MCF 10A (cell line): ENCODE data around the gene GLYATL1B. TPM values are rescaled to one million over a fixed set of nuclear protein-coding genes. Genes with fewer than 3 reads are reported as not detected.
"Not testable (repeated sequence)": the region's sequence is repeated elsewhere in the genome, so short reads cannot be mapped to it uniquely, and the experiment has no call there.

Source experiments
- BruUV-seq: library from RNA; stranded (reverse); fragments of 400-500 nt; replicated peaks from 2 replicates; lab custom pipeline; 2021; lab: Mats Ljungman, UMichigan
- CTCF ChIA-PET: fragments of 300-600 bp; sonication (Branson Sonifier 250); formaldehyde crosslinking; extraction: SDS; loops from one replicate; lab custom pipeline; 2021; ENCODE audit warnings: antibody characterized with exemption, inconsistent platforms; lab: Yijun Ruan, JAX
- POLR2A ChIA-PET: fragments of 300-600, 350-650 bp; sonication (Branson Sonifier 250); formaldehyde crosslinking; extraction: SDS; loops from one replicate; lab custom pipeline; 2020; ENCODE audit warnings: antibody characterized with exemption, inconsistent platforms; lab: Yijun Ruan, JAX
- DNase-seq: peaks from one replicate; pipeline ENCODE4 v3.0.0-alpha.2; 2018; ENCODE audit not compliant: unreplicated experiment
- H3K27ac Mint-ChIP-seq: one replicate; pipeline ENCODE4 v1.8.0; 2022; ENCODE audit warnings: mild to moderate bottlenecking, low read depth, mixed read lengths; ENCODE audit not compliant: unreplicated experiment
- H3K27me3 Mint-ChIP-seq: one replicate; pipeline ENCODE4 v1.8.0; 2022; ENCODE audit warnings: mixed read lengths; ENCODE audit not compliant: insufficient read depth, unreplicated experiment
- H3K36me3 Mint-ChIP-seq: one replicate; pipeline ENCODE4 v1.8.0; 2022; ENCODE audit warnings: mild to moderate bottlenecking, moderate library complexity, mixed read lengths; ENCODE audit not compliant: insufficient read depth, unreplicated experiment
- H3K4me1 Mint-ChIP-seq: one replicate; pipeline ENCODE4 v1.8.0; 2022; ENCODE audit warnings: mixed read lengths; ENCODE audit not compliant: insufficient read depth, unreplicated experiment
- H3K4me3 Mint-ChIP-seq: one replicate; pipeline ENCODE4 v1.8.0; 2022; ENCODE audit warnings: mild to moderate bottlenecking, moderate library complexity, mixed read lengths; ENCODE audit not compliant: unreplicated experiment
- H3K9me3 Mint-ChIP-seq: one replicate; pipeline ENCODE4 v1.8.0; 2022; ENCODE audit warnings: mixed read lengths; ENCODE audit not compliant: unreplicated experiment
- intact Hi-C: fragments of 100-400 bp; cut with micrococcal nuclease; formaldehyde crosslinking; loops from 2 replicates; pipeline ENCODE4 v1.14.1; 2022
- total RNA-seq: library from RNA; stranded (reverse); gene quantifications from 2 replicates; pipeline ENCODE4 v1.2.3, GENCODE V29; 2022
- TF ChIP-seq, protein P1 (sequence below): fragments of 200-600 bp; IDR thresholded peaks from one replicate; pipeline ENCODE4 v1.8.0; 2022; ENCODE audit warnings: antibody characterized with exemption, mild to moderate bottlenecking; ENCODE audit not compliant: unreplicated experiment

GLYATL1B gene
- total RNA-seq, 1 experiment from 2014 or later = not detected

GRCh38 chr11:59053387-59053786 is 32.7 kb upstream of the GLYATL1B start:
- Mint-ChIP-seq H3K36me3 (no peaks in the 10 kb centered on the region), H3K27ac (no peak overlapping the region), H3K9me3 (no peaks in the 10 kb centered on the region), H3K4me1 (peaks cover 7% of the 10 kb centered on the region), H3K4me3 (no peak overlapping the region), H3K27me3 (peaks cover 64% of the 10 kb centered on the region)
- POLR2A ChIA-PET = no interaction called here
- TF ChIP-seq, protein P1, sequence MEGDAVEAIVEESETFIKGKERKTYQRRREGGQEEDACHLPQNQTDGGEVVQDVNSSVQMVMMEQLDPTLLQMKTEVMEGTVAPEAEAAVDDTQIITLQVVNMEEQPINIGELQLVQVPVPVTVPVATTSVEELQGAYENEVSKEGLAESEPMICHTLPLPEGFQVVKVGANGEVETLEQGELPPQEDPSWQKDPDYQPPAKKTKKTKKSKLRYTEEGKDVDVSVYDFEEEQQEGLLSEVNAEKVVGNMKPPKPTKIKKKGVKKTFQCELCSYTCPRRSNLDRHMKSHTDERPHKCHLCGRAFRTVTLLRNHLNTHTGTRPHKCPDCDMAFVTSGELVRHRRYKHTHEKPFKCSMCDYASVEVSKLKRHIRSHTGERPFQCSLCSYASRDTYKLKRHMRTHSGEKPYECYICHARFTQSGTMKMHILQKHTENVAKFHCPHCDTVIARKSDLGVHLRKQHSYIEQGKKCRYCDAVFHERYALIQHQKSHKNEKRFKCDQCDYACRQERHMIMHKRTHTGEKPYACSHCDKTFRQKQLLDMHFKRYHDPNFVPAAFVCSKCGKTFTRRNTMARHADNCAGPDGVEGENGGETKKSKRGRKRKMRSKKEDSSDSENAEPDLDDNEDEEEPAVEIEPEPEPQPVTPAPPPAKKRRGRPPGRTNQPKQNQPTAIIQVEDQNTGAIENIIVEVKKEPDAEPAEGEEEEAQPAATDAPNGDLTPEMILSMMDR = peak; percentile 71
- BruUV-seq = no TSS peak
- CTCF ChIA-PET = interaction anchor here (0.6 to 2.4 kb wide), 19 partner anchors 10 to 723 kb away, joined by 3 to 14 read pairs (median 4); no protein-coding TSS in a partner anchor
- intact Hi-C loops = loop anchor here (1.0 to 10.0 kb wide), 3 partner anchors 83 to 149 kb away; no protein-coding TSS in a partner anchor
- DNase-seq = peak; percentile 69

DNA sequence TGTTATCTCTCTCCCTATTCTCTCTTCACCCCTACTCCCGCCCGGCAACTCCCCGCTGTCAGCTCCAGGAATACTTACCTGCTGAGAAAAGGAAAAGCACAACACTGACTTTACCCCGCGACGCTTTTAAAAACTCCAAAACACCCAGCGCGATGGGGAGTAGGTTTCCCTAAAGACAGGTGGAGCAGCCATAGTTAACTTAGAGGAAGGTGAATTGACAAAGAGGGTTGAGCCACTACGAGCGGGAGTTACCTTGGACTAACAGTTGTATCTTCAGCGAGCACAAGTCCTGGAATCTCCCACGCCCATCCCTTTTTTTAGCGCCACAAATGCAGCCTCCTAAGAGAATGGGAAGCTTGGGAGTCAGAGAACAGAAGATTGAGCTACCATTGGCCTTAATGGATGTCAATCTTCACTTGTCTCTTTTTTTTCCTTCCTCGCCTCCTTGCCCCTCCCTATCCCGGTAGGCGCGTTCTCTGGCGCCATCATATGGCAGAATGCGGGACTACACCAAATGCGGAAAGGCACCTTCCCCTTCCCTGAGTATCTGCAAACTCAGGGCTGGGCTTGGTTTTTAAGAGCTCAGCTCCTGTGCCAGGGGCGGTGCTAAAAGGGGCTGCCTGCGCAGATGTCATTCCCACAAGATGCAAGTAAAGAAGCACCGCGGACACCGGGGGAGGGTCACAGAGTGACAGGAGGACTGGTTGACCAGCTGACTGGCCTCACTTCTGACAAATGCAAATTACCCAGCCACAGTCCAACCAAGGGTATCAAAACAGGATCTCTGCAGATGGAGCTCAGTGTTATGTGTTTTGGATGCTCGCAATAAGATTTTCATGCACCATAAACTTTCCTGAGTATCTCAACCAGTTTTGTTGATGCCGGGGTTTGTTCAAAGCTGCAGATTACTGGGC is 27.7 kb upstream of the GLYATL1B start:
- POLR2A ChIA-PET = interaction anchor here (0.5 to 1.0 kb wide), 4 partner anchors 86 to 503 kb away, joined by 3 to 4 read pairs (median 3); no protein-coding TSS in a partner anchor
- not testable (repeated sequence) for BruUV-seq

GRCh38 chr11:59060096-59060495 is 26.0 kb upstream of the GLYATL1B start:
- POLR2A ChIA-PET, H3K4me1 Mint-ChIP-seq, H3K36me3 Mint-ChIP-seq, intact Hi-C loops, BruUV-seq, H3K27ac Mint-ChIP-seq, DNase-seq, H3K4me3 Mint-ChIP-seq, H3K9me3 Mint-ChIP-seq: not testable (repeated sequence)
- peaks cover 62% of the 10 kb centered on the region for H3K27me3 Mint-ChIP-seq
- CTCF ChIA-PET = interaction anchor here (1.1 to 4.1 kb wide), 3 partner anchors 76 to 472 kb away, joined by 3 to 38 read pairs (median 14); no protein-coding TSS in a partner anchor

More for the DNA sequence above, 27.7 kb upstream of the GLYATL1B start:
- peak; percentile 96 for DNase-seq
- CTCF ChIA-PET = interaction anchor here (0.5 to 4.1 kb wide), 64 partner anchors 9 to 1829 kb away, joined by 3 to 38 read pairs (median 4); partner anchors contain the start of genes FAM111A and GLYATL1
- H3K4me3 Mint-ChIP-seq = peak overlapping the region; percentile 68
- intact Hi-C loops = loop anchor here (1.0 to 10.0 kb wide), 2 partner anchors 154 to 404 kb away; no protein-coding TSS in a partner anchor
- not testable (repeated sequence) for H3K27ac Mint-ChIP-seq, H3K4me1 Mint-ChIP-seq, H3K9me3 Mint-ChIP-seq, H3K36me3 Mint-ChIP-seq
- peaks cover 58% of the 10 kb centered on the region for H3K27me3 Mint-ChIP-seq
- TF ChIP-seq, protein P1 = peak; percentile 95

DNA sequence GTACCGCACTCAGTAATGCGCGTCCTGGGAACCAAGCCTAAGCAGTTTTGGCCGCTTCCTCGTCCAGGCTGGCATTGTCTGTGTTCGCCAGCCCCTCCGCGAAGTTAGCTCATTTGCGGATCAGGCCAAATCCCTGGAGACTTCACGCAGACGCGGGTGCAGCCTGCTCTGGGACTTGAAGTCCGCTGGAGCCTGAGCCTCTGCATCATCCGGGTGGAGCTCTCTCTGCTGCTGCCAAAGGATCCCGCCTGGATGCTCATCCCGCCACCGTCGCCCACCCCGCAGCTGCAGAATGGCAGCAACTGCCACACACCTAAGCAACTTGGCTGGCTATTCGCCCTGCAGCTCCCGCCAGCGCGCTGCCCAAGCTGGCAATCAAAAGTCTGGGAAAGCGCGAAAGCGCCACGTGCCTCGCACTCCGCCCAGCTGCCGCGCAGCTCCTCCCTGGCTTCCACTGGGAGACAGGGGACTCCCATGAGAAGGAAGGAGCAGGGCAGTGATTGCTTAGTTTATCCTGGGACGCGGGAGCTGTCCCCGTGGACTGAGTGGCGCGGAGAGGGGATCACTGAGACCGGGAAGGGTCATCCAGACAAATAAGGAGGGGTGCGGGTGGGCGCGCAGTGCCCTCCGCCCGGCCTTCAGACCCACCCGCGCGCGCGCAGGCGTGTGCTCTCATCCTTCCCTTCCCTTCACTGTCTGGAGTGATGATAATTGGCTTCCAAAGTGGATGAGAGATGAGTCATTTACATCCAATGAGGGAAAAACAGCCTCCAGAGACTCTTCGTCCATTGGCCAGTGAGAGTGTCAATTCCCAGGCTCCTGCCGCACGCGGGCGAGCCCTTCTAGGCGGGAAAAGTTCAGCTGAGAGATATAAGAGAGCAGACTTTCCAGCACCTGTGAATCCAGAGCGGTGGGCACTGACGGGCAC is 23.2 kb upstream of the GLYATL1B start:
- DNase-seq = no peak
- intact Hi-C loops = no loop called here
- H3K4me3 Mint-ChIP-seq = no peak overlapping the region
- TF ChIP-seq, protein P1 = no peak
- CTCF ChIA-PET = interaction anchor here (0.7 to 1.7 kb wide), 3 partner anchors 9 to 95 kb away, joined by 3 to 5 read pairs (median 5); no protein-coding TSS in a partner anchor
- H3K9me3 Mint-ChIP-seq = no peaks in the 10 kb centered on the region
- BruUV-seq = no TSS peak
- no peaks in the 10 kb centered on the region for H3K36me3 Mint-ChIP-seq
- H3K27me3 Mint-ChIP-seq = peaks cover 64% of the 10 kb centered on the region
- peaks cover 7% of the 10 kb centered on the region for H3K4me1 Mint-ChIP-seq
- POLR2A ChIA-PET = no interaction called here
- no peak overlapping the region for H3K27ac Mint-ChIP-seq

DNA sequence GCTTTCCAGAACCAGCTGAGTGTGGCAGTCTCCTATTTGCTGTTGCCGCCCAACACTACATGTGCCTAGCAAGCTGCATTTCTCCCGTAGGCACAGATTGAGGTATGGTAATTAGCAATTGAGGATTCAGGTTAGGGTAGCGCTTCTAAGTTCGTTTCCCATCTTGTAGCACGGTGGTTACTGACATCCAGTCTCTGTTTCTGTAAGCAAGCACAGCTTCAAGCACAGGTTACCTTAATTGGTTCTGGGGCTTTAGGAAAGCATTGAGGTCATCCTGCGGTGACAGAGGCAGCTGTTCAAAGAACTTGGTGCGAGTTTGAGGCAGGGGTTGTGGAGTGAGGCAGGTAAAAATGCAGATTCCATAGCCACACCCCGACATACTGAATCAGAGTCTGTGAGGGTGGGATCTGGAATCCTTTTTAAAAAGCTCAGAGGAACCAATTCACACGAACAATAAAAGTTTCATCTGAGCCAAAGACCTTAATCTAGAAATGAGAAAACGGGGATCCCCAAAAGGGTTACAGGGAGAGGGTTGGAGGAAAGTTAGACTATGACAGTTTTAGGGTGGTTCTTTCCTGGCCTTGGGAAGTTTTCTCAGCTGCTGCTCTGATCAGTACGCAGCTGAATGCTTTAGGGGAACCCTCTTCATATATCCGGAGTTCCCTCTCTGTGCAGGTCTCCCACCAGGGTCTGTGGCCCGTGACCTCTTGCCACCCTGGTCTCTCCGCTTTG is 21.9 kb upstream of the GLYATL1B start:
- DNase-seq, H3K4me1 Mint-ChIP-seq, H3K27ac Mint-ChIP-seq, POLR2A ChIA-PET, BruUV-seq, H3K4me3 Mint-ChIP-seq, intact Hi-C loops, H3K9me3 Mint-ChIP-seq, H3K36me3 Mint-ChIP-seq: not testable (repeated sequence)
- CTCF ChIA-PET = interaction anchor here (0.9 to 1.7 kb wide), 2 partner anchors 72 to 94 kb away, joined by 5 read pairs; no protein-coding TSS in a partner anchor
- H3K27me3 Mint-ChIP-seq = peaks cover 75% of the 10 kb centered on the region
